Measurements from ENCODE around the gene MCRIP1.

The MCRIP1 gene

GRCh38 chr17:81866440-81867169 is 33.5 kb upstream of the MCRIP1 start:
- no peak overlapping the region for H3K4me3 ChIP-seq (ENCODE audit: control insufficient read depth, low read depth, low read length)
- TF ChIP-seq CTCF (conservative IDR thresholded peaks at IDR 0.05; ENCODE audit: control insufficient read depth, insufficient read depth, low read depth, low read length) = no peak
- DNase-seq (ENCODE audit: low read depth) = peak; percentile 27

GRCh38 chr17:81865733-81866439 is 32.8 kb upstream of the MCRIP1 start:
- DNase-seq (ENCODE audit: low read depth) = peak; percentile 72
- no peak for TF ChIP-seq CTCF (conservative IDR thresholded peaks at IDR 0.05; ENCODE audit: control insufficient read depth, insufficient read depth, low read depth, low read length)
- H3K4me3 ChIP-seq (ENCODE audit: control insufficient read depth, low read depth, low read length) = no peak overlapping the region

GRCh38 chr17:81865358-81865732 is 32.3 kb upstream of the MCRIP1 start:
- DNase-seq (ENCODE audit: low read depth) = no peak
- H3K4me3 ChIP-seq (ENCODE audit: control insufficient read depth, low read depth, low read length) = no peak overlapping the region
- TF ChIP-seq CTCF (conservative IDR thresholded peaks at IDR 0.05; ENCODE audit: control insufficient read depth, insufficient read depth, low read depth, low read length) = no peak

- no peak for DNase-seq (ENCODE audit: low read depth)
- no peak overlapping the region for H3K4me3 ChIP-seq (ENCODE audit: control insufficient read depth, low read depth, low read length)
- no peak for TF ChIP-seq CTCF (conservative IDR thresholded peaks at IDR 0.05; ENCODE audit: control insufficient read depth, insufficient read depth, low read depth, low read length)
Observed at GRCh38 chr17:81863833-81864768, 31.0 kb upstream of the MCRIP1 start.

GRCh38 chr17:81863123-81863675 is 30.1 kb upstream of the MCRIP1 start:
- H3K4me3 ChIP-seq (ENCODE audit: control insufficient read depth, low read depth, low read length) = no peak overlapping the region
- TF ChIP-seq CTCF (conservative IDR thresholded peaks at IDR 0.05; ENCODE audit: control insufficient read depth, insufficient read depth, low read depth, low read length) = no peak

More at GRCh38 chr17:81863123-81863675, 30.1 kb upstream of the MCRIP1 start:
- DNase-seq (ENCODE audit: low read depth) = no peak
